GM18505 (cell line): ENCODE results near the gene HDLBP.

Experiments
- ATAC-seq: cut with Tn5 transposase; IDR thresholded peaks from one replicate; pipeline ENCODE4 v1.9.1; 2021; ENCODE audit not compliant: unreplicated experiment
- POLR2A ChIP-seq: IDR thresholded peaks from 4 replicates; pipeline ENCODE4 v1.6.1; 2011; ENCODE audit warnings: borderline replicate concordance; ENCODE audit not compliant: insufficient read depth, insufficient read length; ENCODE audit errors: extremely low read depth

The HDLBP gene

DNA sequence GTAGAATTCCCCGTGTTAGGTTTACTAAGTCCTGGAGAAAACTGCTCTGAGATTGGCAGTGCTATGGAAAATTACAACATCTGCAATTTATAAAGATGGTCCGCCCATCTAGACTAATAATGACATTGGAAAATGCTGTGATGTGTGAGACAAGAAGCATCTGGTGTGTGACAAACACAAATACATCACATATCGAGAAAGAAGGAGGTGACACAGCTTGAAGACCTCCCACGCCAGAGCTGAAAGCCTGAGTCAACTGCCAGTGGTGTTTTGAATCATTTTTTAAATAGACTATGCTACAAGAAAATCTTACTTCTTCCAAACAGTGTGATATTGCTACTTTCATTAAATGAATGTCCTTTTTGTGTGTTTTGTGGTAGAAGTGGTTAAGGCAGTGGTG, 135.6 kb downstream of the HDLBP start:
- ATAC-seq, result no peak

DNA sequence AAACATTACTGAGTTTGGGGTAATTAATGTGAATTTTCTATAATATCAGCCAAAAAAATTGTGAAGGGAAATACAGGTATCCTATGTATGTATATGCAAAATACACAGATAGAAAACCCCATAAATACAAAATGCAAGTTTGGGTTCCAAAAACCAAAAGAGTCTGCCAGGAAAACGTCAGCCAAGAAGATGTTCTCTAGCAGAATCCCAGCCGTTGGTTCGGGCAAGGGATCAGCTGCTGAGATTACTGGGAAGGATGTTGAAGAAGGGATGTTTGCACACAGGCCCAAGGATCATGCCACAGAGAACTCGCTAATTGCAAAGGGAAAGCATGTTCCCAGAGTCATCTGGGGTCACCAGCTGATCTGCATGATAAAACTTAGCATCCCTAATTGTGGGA, 136.5 kb downstream of the HDLBP start:
- no peak for TF ChIP-seq POLR2A
- ATAC-seq, result no peak

More for the DNA sequence above, 135.6 kb downstream of the HDLBP start:
- no peak for TF ChIP-seq POLR2A

DNA sequence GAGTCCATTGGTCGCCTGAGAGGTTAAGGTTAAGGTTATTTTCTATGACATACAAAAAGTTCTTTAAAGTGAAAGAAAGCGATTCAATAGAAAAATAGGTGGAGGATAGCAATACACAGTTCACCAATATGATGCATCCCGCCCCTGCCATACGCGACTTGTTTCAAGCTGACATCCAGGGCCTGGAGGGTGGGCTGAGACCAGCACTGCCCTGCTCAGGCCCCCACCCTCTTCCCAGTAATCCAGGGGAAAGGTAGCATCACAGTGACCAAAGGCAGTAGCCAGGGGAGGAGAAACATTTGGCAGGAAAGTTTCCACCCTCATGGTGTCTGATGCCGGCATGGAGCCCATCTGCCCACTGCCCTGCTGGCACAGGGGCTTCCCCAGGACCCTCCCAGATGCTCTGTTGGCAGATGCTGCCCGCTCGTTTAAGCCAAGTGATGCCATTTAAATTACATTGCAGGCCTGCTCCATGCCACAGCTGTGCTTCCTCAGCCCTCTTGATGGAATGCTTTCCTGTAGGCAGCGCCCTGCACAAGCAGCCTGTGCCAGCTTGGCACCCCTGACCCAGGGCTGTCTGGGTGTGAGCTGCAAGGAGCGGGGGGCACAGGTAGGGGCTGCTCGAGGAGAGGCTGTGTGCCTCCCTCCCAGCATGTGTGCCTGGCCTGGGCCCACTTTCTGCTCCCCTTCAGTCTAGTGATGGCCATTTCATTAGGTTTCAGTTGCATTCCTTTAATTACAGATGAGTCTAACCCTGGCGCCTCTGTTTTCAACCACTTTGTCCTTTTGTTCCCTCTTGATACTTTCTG, 137.7 kb downstream of the HDLBP start:
- no peak for ATAC-seq
- no peak for TF ChIP-seq POLR2A
